Upper lobe of left lung (tissue), 6 donors: ENCODE data around the gene NEU4. TPM values are rescaled to one million over a fixed set of nuclear protein-coding genes. Genes with fewer than 3 reads are reported as not detected.
A peak's percentile ranks its signal among the peaks of the same experiment; 100 is the strongest.
"Not testable (repeated sequence)": the region's sequence is repeated elsewhere in the genome, so short reads cannot be mapped to it uniquely, and the experiment has no call there.

Source experiments
- ATAC-seq, 2 donors: fragments of 200-7000 bp; cut with Tn5 transposase; one replicate each; pipeline ENCODE4 v1.9.1; 2022; ENCODE audit warnings: mild to moderate bottlenecking in 2 of 2, moderate library complexity in 2 of 2; ENCODE audit not compliant: low FRiP score in 2 of 2
- DNase-seq, 2 donors: peaks; one replicate each; pipeline ENCODE4 v3.0.0-alpha.2; 2019 to 2020
- H3K27ac ChIP-seq, 4 donors: fragments of 200-600 bp; sonication (generic); one replicate each; pipeline ENCODE4 v1.5.1; 2016 to 2019
- H3K27me3 ChIP-seq, 4 donors: fragments of 200-600 bp; sonication (generic); one replicate each; pipeline ENCODE4 v1.5.1; 2017 to 2019
- H3K36me3 ChIP-seq, 4 donors: fragments of 200-600 bp; sonication (generic); one replicate each; pipeline ENCODE4 v1.5.1; 2016 to 2019
- H3K4me1 ChIP-seq, 4 donors: fragments of 200-600 bp; sonication (generic); one replicate each; pipeline ENCODE4 v1.5.1; 2018 to 2019
- H3K4me3 ChIP-seq, 4 donors: fragments of 200-600 bp; sonication (generic); one replicate each; pipeline ENCODE4 v1.5.1; 2017 to 2019; ENCODE audit warnings: mild to moderate bottlenecking in 2 of 4, moderate library complexity in 1 of 4
- H3K9me3 ChIP-seq, 4 donors: fragments of 200-600 bp; sonication (generic); one replicate each; pipeline ENCODE4 v1.5.1; 2018 to 2019
- CTCF ChIP-seq, 6 experiments: fragments of 450-650 bp in 4 of 6; fragments of 200-600 bp in 2 of 6; sonication (generic) in 2 of 6; IDR thresholded peaks; one replicate each; pipeline ENCODE4 v1.5.1; 2016 to 2019; ENCODE audit warnings: antibody characterized with exemption in 6 of 6
- EP300 ChIP-seq, 4 donors: sonication (generic); formaldehyde crosslinking; IDR thresholded peaks; one replicate each; pipeline ENCODE4 v1.5.1; 2017; ENCODE audit warnings: antibody characterized with exemption in 4 of 4, control low read depth in 2 of 4
- POLR2A ChIP-seq, 4 donors: fragments of 450-650 bp; IDR thresholded peaks; one replicate each; pipeline ENCODE4 v1.5.1; 2016 to 2017; ENCODE audit warnings: antibody characterized with exemption in 4 of 4, mild to moderate bottlenecking in 2 of 4
- POLR2AphosphoS5 ChIP-seq, 2 donors: sonication (generic); formaldehyde crosslinking; IDR thresholded peaks; one replicate each; pipeline ENCODE4 v1.5.1; 2017; ENCODE audit warnings: antibody characterized with exemption in 2 of 2
- WGBS, 2 donors: methylation state at CpG; one replicate each; pipeline ENCODE4 v1.1.5; 2017 to 2018; 5-methylcytosine and 5-hydroxymethylcytosine counted together
- total RNA-seq, 6 donors: library from RNA; depleted of rRNA in 4 of 6; stranded (reverse); fragments of >200 nt in 4 of 6; gene quantifications; one replicate each; pipeline versions ENCODE4 v1.1.0 to v1.2.1, GENCODE V29; 2016 to 2021
- donor health status: DM: no; HTN: no; CAD: no; lungs with moderate emphysema.
- donor health status: DM: no; HTN: yes; CAD: no; lungs with severe emphysema.

Gene NEU4
- total RNA-seq, 6 donors from 2014 or later, result 2.9 TPM; not detected in 5

- TF ChIP-seq CTCF (IDR thresholded peaks at IDR 0.05), result no peak
- Histone ChIP-seq H3K9me3 (no peaks in the 10 kb centered on the region), H3K27me3 (no peaks in the 10 kb centered on the region), H3K4me3 (no peak overlapping the region), H3K27ac (no peak overlapping the region), H3K4me1 (no peaks in the 10 kb centered on the region), H3K36me3 (no peaks in the 10 kb centered on the region)
- DNase-seq (peak; percentile 15 to 51), ATAC-seq (no peak)
- 83 to 89% methylated on average over 7 to 19 of the region's 19 CpGs for WGBS, 2 donors
Measured at GRCh38 chr2:241797441-241798080, 11.4 kb upstream of the NEU4 start.

- Histone ChIP-seq H3K27me3 (peaks cover 0 to under 1% (median 0%) of the 10 kb centered on the region in 4 donors), H3K9me3 (no peaks in the 10 kb centered on the region), H3K27ac (no peak overlapping the region), H3K36me3 (no peaks in the 10 kb centered on the region), H3K4me3 (no peak overlapping the region), H3K4me1 (peaks cover 0 to 3% (median under 1%) of the 10 kb centered on the region in 4 donors)
- ATAC-seq (no peak), DNase-seq (no peak)
- TF ChIP-seq CTCF (IDR thresholded peaks at IDR 0.05) (no peak), POLR2A (IDR thresholded peaks at IDR 0.05) (no peak), POLR2AphosphoS5 (IDR thresholded peaks at IDR 0.05) (no peak), EP300 (IDR thresholded peaks at IDR 0.05) (no peak)
- 83 to 84% methylated on average over 8 to 14 of the region's 14 CpGs for WGBS, 2 donors
Measured at GRCh38 chr2:241798081-241798630, 10.8 kb upstream of the NEU4 start.

GRCh38 chr2:241798631-241799521, 10.1 kb upstream of the NEU4 start:
- DNase-seq (peak in 1 of 2 donors; percentile 26), ATAC-seq (peak in 1 of 2 donors; percentile 1)
- no peaks in the 10 kb centered on the region for H3K36me3 ChIP-seq
- no peak for TF ChIP-seq CTCF (IDR thresholded peaks at IDR 0.05)
- TF ChIP-seq EP300 (IDR thresholded peaks at IDR 0.05), result no peak
- TF ChIP-seq POLR2A (IDR thresholded peaks at IDR 0.05), result no peak
- TF ChIP-seq POLR2AphosphoS5 (IDR thresholded peaks at IDR 0.05), result no peak
- no peak overlapping the region for H3K27ac ChIP-seq
- peaks cover 2 to 10% (median 8%) of the 10 kb centered on the region in 4 donors for H3K4me1 ChIP-seq
- H3K9me3 ChIP-seq, result no peaks in the 10 kb centered on the region
- peaks cover 0 to 8% (median under 1%) of the 10 kb centered on the region in 4 donors for H3K27me3 ChIP-seq
- H3K4me3 ChIP-seq, result no peak overlapping the region
- WGBS, 2 donors, result 80 to 91% methylated on average over 4 to 21 of the region's 21 CpGs

- 81 to 86% methylated on average over 4 to 10 of the region's 10 CpGs for WGBS, 2 donors
- no peak overlapping the region for H3K27ac ChIP-seq
- peaks cover 0 to 15% (median 4%) of the 10 kb centered on the region in 4 donors for H3K27me3 ChIP-seq
- H3K4me3 ChIP-seq, result no peak overlapping the region
- ATAC-seq (no peak), DNase-seq (peak in 1 of 2 donors; percentile 59)
- H3K36me3 ChIP-seq, result no peaks in the 10 kb centered on the region
- peaks cover 10 to 18% (median 16%) of the 10 kb centered on the region in 4 donors for H3K4me1 ChIP-seq
- no peak for TF ChIP-seq POLR2A (IDR thresholded peaks at IDR 0.05)
- no peak for TF ChIP-seq POLR2AphosphoS5 (IDR thresholded peaks at IDR 0.05)
- no peak for TF ChIP-seq EP300 (IDR thresholded peaks at IDR 0.05)
- no peak for TF ChIP-seq CTCF (IDR thresholded peaks at IDR 0.05)
- no peaks in the 10 kb centered on the region for H3K9me3 ChIP-seq
Measured at GRCh38 chr2:241799522-241800197, 9.3 kb upstream of the NEU4 start.

GRCh38 chr2:241800198-241800903, 8.6 kb upstream of the NEU4 start:
- peaks cover 0 to 15% (median 4%) of the 10 kb centered on the region in 4 donors for H3K27me3 ChIP-seq
- peaks cover 10 to 20% (median 18%) of the 10 kb centered on the region in 4 donors for H3K4me1 ChIP-seq
- not testable (repeated sequence) for H3K36me3 ChIP-seq, H3K27ac ChIP-seq, ATAC-seq, H3K9me3 ChIP-seq, H3K4me3 ChIP-seq
- peak in 1 of 2 donors; percentile 58 for DNase-seq
- 75 to 79% methylated on average over 33 to 34 of the region's 35 CpGs for WGBS, 2 donors
